GM18909 (cell line): ENCODE measurements around the gene CHADL.
"Not testable (repeated sequence)": the region's sequence is repeated elsewhere in the genome, so short reads cannot be mapped to it uniquely, and the experiment has no call there.

Experiments used
- ATAC-seq: cut with Tn5 transposase; IDR thresholded peaks from one replicate; pipeline ENCODE4 v1.9.1; 2021; ENCODE audit warnings: mild to moderate bottlenecking; ENCODE audit not compliant: unreplicated experiment, poor library complexity

Gene CHADL

DNA sequence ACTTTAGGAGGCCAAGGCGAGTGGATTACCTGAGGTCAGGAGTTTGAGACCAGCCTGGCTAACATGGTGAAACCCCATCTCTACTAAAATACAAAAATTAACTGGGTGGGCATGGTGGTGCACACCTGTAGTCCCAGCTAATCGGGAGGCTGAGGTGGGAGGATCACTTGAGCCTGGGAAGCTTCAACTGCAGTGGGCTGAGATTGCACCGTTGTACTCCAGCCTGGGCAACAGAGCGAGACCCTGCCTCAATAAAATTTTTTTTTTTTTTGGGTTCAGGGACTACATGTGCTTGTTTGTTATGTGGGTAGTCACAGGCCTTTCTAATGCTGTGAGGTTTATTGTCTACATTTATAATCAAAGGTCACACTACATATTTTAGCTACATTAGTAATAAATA is 19.0 kb upstream of the CHADL start:
- not testable (repeated sequence) for ATAC-seq

GRCh38 chr22:41257696-41258095 is 17.0 kb upstream of the CHADL start:
- no peak for ATAC-seq

DNA sequence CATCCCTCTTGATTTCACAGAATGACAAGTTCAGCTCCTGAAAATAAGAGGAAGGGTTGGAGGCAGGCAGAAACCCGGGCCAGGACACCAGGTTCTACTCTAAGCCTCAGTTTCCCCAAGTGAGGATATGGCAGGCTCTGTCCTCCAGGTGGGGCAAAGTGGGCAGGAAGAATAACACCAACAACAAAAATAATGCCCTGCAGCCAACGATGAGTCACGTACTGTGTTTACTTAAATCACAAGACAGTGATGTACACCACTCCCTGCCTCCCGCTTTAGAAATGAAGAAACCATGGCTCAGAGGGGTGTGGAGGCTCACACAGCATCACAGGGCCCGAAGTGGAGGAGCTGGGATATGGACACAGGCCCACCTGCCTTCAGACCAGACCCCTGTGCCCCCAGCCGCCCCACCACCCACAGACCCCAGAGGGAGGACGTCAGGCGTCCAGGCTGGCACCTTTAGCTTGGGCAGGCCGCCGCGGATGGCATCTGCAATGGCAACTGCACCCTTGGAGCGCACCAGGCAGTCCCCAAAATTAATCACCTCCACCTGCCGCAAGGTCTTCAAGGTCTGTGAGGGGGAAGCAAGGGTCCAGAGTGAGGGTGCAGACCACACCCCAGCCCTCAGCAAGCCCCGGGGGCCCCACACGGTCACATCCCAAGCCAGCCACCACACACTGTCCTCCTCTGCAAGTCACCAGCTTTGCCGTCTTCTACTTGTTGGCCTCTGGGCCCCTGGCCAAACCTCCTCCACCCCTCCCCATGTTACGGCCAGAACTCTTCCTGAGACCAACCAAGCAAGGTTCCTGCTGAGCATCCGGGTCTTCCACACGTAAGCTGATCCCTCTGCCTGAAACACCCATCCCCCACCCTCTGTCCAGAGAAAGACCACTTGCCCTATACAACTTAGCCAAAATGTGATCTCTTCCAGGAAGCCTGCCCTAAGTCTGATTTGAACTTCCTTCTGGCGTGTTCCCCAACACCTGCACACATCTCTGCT is 15.8 kb upstream of the CHADL start:
- ATAC-seq: no peak

- ATAC-seq: no peak
Measured at GRCh38 chr22:41254230-41254629, 13.5 kb upstream of the CHADL start.

DNA sequence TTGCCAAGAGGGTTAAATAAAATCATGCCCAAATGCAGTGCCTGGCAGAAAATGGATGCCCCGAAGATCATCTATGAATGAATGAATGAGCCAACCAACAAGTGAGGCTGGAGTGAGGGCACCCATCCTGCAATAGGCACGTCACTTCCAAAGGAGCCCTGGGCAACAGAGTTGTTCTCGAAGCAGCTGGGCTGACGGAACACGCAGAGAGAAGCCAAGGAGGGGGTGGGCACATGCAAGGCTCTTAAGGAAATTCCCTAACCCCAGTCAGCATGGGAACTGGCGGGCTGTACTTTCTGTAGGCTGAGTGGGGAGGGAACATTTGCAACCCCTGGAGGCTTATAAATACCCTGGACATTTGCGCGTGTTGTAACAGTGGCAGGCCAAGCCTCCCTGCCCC is 11.6 kb upstream of the CHADL start:
- no peak for ATAC-seq

DNA sequence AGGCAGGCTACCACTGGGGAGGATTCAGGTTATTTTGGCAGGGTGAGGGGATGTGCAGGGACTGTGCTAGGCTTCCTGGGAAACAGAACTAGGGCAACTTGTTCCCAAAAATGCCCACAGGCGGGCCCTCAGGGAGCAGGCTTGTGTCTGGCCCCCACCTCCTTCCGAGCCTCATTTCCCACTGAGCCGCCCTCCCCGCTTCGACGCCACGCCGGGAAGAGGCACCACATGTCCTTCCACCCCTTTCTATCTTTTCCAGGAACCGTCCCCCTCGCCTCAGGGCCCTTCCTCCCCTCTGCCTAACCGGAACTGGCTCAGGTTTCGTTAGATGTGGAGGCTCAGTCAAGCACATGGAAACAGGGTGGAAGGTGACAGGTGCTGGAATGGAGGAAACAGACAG is 9.4 kb upstream of the CHADL start:
- no peak for ATAC-seq

DNA sequence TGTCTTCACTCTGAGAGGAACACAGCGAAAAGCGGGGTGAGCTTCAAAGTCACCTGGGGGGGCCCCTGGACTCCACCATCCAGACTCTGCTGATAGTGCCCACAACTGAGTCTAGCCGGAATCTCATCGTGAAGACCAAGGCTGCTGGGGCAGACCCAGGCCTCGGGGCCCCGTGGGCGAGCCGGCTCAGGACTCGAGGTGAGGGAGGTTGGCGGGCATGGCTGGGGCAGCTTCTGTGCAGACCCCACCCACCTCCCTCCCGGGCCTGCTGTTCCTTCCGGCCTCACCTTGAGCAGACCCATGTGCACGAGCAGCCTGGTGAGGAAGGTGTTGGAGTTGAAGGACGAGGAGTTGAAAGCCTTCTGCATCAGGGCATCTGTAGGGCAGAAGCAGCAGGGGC is 8.7 kb upstream of the CHADL start:
- no peak for ATAC-seq

- no peak for ATAC-seq
Measured at GRCh38 chr22:41248758-41249157, 8.0 kb upstream of the CHADL start.

DNA sequence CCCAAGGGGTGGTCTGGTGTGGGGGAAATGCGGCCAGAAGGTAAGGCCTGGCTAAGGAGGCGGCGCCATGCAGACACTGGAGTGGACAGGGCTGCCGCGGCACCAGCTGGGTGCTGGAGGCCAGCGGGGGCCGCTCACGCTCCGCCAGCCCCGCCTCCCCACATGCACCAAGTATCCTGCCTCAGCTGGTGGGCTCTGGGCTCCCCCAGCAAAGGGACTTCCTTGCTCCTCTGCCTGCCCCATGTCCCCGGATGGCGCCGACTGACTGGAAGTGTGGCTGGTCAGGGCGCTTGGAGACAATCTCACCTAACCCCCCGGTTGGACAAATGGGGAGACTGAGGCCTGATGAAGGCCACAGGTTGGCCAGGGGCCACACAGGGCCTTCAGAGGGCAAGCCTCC is 7.6 kb upstream of the CHADL start:
- ATAC-seq: no peak

DNA sequence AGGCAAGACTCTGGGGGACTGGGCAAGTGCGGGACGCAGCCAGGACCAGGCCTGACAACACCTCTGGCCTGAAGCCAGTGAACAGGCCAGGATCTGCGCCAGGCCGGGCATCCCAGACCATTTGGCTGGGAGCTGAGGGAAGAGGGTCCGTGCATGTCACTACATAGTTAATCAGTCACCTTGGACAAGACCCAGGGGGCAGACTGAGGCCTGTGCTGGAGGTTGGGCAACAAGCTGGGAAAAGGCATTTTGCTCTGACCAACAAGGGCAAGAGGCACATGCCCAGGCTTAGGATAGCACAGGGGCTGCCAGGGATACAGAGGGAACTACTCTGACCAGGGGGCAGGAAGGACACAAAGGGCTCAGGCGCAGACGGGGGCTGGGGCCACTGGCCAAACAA is 7.0 kb upstream of the CHADL start:
- no peak for ATAC-seq

DNA sequence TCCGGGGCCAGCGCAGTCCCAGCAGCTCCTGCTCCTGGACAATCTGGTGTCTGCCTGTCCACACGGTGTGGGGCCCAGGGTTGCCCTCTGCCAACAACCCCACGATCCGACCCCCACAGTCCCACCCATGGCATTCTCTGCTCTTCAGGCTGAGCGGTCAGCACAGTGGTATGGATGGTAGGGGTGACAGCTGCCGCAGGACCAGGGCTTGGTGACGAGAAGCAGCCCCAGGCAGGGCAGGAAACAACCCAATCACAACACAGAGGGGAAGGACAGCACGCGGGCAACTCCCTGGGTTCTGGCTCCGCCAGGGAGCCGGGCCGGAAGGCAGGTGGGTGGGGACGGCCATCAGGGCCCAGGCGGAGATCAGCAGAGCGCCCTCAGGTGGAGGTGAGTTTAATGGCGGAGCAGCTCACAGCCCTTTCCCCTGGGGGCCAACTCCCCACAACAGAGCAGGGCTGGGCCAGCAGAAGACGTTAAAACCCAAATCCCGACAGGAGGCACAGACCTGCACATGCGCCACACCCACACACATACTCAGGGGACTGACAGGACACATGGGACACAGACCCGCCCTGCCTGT is 5.3 kb upstream of the CHADL start:
- no peak for ATAC-seq

DNA sequence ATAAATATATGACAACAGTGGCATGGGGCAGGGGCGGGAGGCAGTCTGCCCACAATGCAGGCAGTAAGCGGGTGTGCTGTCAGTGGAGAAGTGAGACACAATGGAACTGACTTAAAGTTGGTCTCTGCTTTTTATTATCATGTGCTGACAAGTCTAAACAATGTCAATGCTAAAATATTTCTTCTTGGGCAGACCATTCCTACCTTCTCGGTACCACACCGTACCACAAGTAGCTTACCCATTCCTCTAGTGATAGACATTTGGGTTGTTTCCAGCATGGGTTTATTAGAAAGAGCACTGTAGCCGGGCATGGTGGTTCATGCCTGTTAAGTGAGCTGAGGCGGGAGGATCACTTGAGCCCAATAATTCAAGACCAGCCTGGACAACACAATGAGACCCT is 2.6 kb upstream of the CHADL start:
- ATAC-seq: no peak

DNA sequence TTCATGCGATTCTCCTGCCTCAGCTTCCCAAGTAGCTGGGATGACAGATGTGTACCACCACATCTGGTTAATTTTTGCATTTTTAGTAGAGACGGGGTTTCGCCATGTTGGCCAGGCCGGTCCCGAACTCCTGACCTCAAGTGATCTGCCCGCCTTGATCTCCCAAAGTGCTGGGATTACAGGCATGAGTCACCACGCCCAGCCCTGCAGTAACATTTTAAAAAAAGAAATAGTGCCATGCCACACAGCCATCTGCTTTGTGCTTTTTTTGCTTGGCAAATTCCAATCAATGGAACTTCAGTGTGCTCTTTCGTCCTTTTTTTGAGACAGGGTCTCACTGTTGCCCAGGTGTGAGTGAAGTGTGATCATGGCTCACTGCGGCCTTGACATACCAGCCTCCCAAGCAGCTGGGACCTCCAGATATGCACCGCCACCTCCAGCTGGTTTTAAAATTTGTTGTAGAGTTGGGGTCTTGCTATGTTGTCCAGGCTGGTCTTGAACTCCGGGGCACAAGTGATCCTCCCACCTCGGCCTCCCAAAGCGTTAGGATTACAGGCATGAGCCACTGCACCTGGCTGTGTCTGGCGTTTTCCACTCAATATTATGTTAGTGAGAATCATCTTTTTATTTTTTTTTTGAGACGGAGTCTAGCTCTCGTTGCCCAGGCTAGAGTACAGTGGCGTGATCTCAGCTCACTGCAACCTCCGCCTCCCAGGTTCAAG is 1.8 kb upstream of the CHADL start:
- ATAC-seq: no peak

GRCh38 chr22:41241133-41241676 is 474 bp upstream of the CHADL start:
- ATAC-seq: no peak

GRCh38 chr22:41239443-41240128 is 1.1 kb downstream of the CHADL start:
- no peak for ATAC-seq

GRCh38 chr22:41238570-41239442 is 1.9 kb downstream of the CHADL start:
- no peak for ATAC-seq

GRCh38 chr22:41237707-41238569 is 2.8 kb downstream of the CHADL start:
- ATAC-seq: peak; percentile 55

GRCh38 chr22:41237036-41237706 is 3.6 kb downstream of the CHADL start:
- no peak for ATAC-seq
